GM12878 (cell line): Measurements from ENCODE around the gene GPR107. TPM values are rescaled to one million over a fixed set of nuclear protein-coding genes. Genes with fewer than 3 reads are reported as not detected.

ENCODE experiments used
- ATAC-seq: fragments of 200-7000 bp; cut with Tn5 transposase; 3 replicates; pipeline ENCODE4 v1.9.1; 2020; ENCODE audit warnings: mild to moderate bottlenecking, moderate library complexity
- BruUV-seq: library from RNA; stranded (reverse); fragments of 400-500 nt; replicated peaks from 2 replicates; lab custom pipeline; 2021; lab: Mats Ljungman, UMichigan
- CTCF ChIA-PET: fragments of 300-600 bp; sonication (Branson Sonifier 250); formaldehyde crosslinking; extraction: SDS; loops from one replicate; lab custom pipeline; 2021; ENCODE audit warnings: inconsistent platforms; lab: Yijun Ruan, JAX
- POLR2A ChIA-PET: fragments of 350-600 bp; formaldehyde crosslinking; extraction: SDS; loops from one replicate; lab custom pipeline; 2021; ENCODE audit warnings: inconsistent platforms; lab: Charles Lee
- RAD21 ChIA-PET: fragments of 300-600 bp; sonication (Branson Sonifier 250); formaldehyde crosslinking; loops from one replicate; lab custom pipeline; 2023; ENCODE audit warnings: antibody characterized with exemption; ENCODE audit not compliant: unreplicated experiment; lab: Charles Lee
- SMC1A ChIA-PET: fragments of 300-600 bp; sonication (Branson Sonifier 250); formaldehyde crosslinking; loops from one replicate; lab custom pipeline; 2023; ENCODE audit not compliant: unreplicated experiment, uncharacterized antibody; lab: Charles Lee
- DNase-seq: peaks from one replicate; pipeline ENCODE4 v3.0.0-alpha.2; 2011; ENCODE audit warnings: low read depth, low spot score
- FAIRE-seq: peaks from 3 replicates; lab custom pipeline; 2011; peaks lifted over from hg19 to GRCh38; lab: Jason Lieb, UNC
- H2AFZ ChIP-seq: 2 replicates; pipeline ENCODE4 v1.6.0; 2011; ENCODE audit warnings: low read depth, low read length, control low read depth; ENCODE audit not compliant: control insufficient read depth
- H3K27ac ChIP-seq: 2 replicates; pipeline ENCODE4 v1.5.1; 2011; ENCODE audit warnings: control low read depth; ENCODE audit not compliant: control insufficient read depth, insufficient read depth
- H3K27me3 ChIP-seq, 2 experiments: replicated peaks in 1 of 2; 2 replicates each; pipeline versions ENCODE4 v1.6.0 to v1.6.1; 2011; ENCODE audit warnings: low read length in 1 of 2; ENCODE audit not compliant: control insufficient read depth in 2 of 2, insufficient read depth in 2 of 2
- H3K36me3 ChIP-seq, 2 experiments: 2 replicates each; pipeline ENCODE4 v1.5.1; 2011; ENCODE audit warnings: low read length in 1 of 2; ENCODE audit not compliant: control insufficient read depth in 2 of 2, insufficient read depth in 2 of 2
- H3K4me1 ChIP-seq: 2 replicates; pipeline ENCODE4 v1.6.1; 2011; ENCODE audit warnings: mild to moderate bottlenecking, low read length, moderate library complexity, mixed read lengths; ENCODE audit not compliant: control insufficient read depth, insufficient read depth
- H3K4me2 ChIP-seq: 2 replicates; pipeline ENCODE4 v1.6.0; 2011; ENCODE audit warnings: control low read depth; ENCODE audit not compliant: control insufficient read depth, insufficient read depth
- H3K4me3 ChIP-seq: fragments of 200-600 bp; sonication (generic); 2 replicates; pipeline ENCODE4 v1.5.1; 2016
- H3K79me2 ChIP-seq: 2 replicates; pipeline ENCODE4 v1.6.0; 2011; ENCODE audit warnings: low read length; ENCODE audit not compliant: control insufficient read depth, insufficient read depth
- H3K9ac ChIP-seq: 2 replicates; pipeline ENCODE4 v1.8.0; 2011; ENCODE audit warnings: low read length, control low read depth, mixed read lengths; ENCODE audit not compliant: control insufficient read depth, insufficient read depth
- H3K9me3 ChIP-seq: replicated peaks from 3 replicates; pipeline ENCODE4 v1.5.1; 2011; ENCODE audit warnings: mild to moderate bottlenecking, low read length; ENCODE audit not compliant: control insufficient read depth, insufficient read depth
- H4K20me1 ChIP-seq: 2 replicates; pipeline ENCODE4 v1.6.0; 2011; ENCODE audit not compliant: control insufficient read depth, insufficient read depth
- ASH2L ChIP-seq: fragments of 300-600, 200-600 bp; sonication (generic); IDR thresholded peaks from 2 replicates; pipeline ENCODE4 v1.6.1; 2017; ENCODE audit warnings: low read depth, mild to moderate bottlenecking, borderline replicate concordance
- CEBPB ChIP-seq, 2 experiments: fragments of 150-350 bp in 1 of 2; IDR thresholded peaks; 2 replicates each; pipeline ENCODE4 v1.6.1; 2012 to 2014; ENCODE audit warnings: low read depth in 2 of 2, low read length in 2 of 2, borderline replicate concordance in 1 of 2, inconsistent platforms in 1 of 2
- EZH2 ChIP-seq: IDR thresholded peaks from 2 replicates; pipeline ENCODE4 v1.6.1; 2012; ENCODE audit warnings: low read depth, mild to moderate bottlenecking, control low read depth, inconsistent platforms, low read length, borderline replicate concordance; ENCODE audit not compliant: control insufficient read depth
- HDAC6 ChIP-seq: fragments of 200-600 bp; sonication (generic); IDR thresholded peaks from one replicate; pipeline ENCODE4 v1.8.0; 2017; ENCODE audit warnings: antibody characterized with exemption; ENCODE audit not compliant: unreplicated experiment
- MXI1 ChIP-seq: fragments of 150-350 bp; IDR thresholded peaks from 2 replicates; pipeline ENCODE4 v1.6.1; 2011; ENCODE audit warnings: low read depth, mild to moderate bottlenecking, inconsistent platforms, low read length, improper control_type of control experiment
- NR2C2 ChIP-seq: IDR thresholded peaks from 2 replicates; pipeline ENCODE4 v1.6.1; 2011; ENCODE audit warnings: borderline replicate concordance, low read depth; ENCODE audit not compliant: control insufficient read depth, insufficient read length
- POLR2A ChIP-seq: IDR thresholded peaks from 2 replicates; pipeline ENCODE4 v1.6.1; 2011; ENCODE audit warnings: low read depth, mild to moderate bottlenecking, low read length
- POU2F2 ChIP-seq: IDR thresholded peaks from 3 replicates; pipeline ENCODE4 v1.6.1; 2011; ENCODE audit warnings: low read depth, mild to moderate bottlenecking, low read length, borderline replicate concordance
- SPI1 ChIP-seq: IDR thresholded peaks from 2 replicates; pipeline ENCODE4 v1.6.1; 2011; ENCODE audit warnings: low read depth, mild to moderate bottlenecking, low read length, moderate library complexity, borderline replicate concordance; ENCODE audit not compliant: insufficient read depth
- TAF1 ChIP-seq: IDR thresholded peaks from 2 replicates; pipeline ENCODE4 v1.6.1; 2011; ENCODE audit warnings: mild to moderate bottlenecking, low read depth, low read length, borderline replicate concordance
- WGBS: methylation state at CpG from one replicate; pipeline ENCODE4 v1.1.6; 2016; ENCODE audit warnings: low lambda C conversion rate; ENCODE audit not compliant: insufficient replicate concordance, insufficient coverage; ENCODE audit errors: missing lambda C conversion rate; 5-methylcytosine and 5-hydroxymethylcytosine counted together
- in situ Hi-C: fragments of 300-500 bp; cut with MboI; formaldehyde crosslinking; loops from 9 replicates; pipeline ENCODE4 v1.14.3; 2018; ENCODE audit warnings: mixed read lengths
- intact Hi-C: fragments of 100-400 bp; cut with micrococcal nuclease; formaldehyde crosslinking; loops from one replicate; pipeline ENCODE4 v1.14.2; 2022; ENCODE audit not compliant: unreplicated experiment
- polyA plus RNA-seq, 11 experiments: library from polyadenylated mRNA; depleted of rRNA in 4 of 11; unstranded in 6 of 11; stranded (reverse) in 5 of 11; fragments of >200 nt; fragmentation: Nextera tagmentation in 4 of 11; fragmentation: Illumina TruSeq in 1 of 11; extraction: Ambion mirVana in 4 of 11; extraction: Trizol in 1 of 11; gene quantifications; 1 replicate in 1 of 11; 2 replicates in 10 of 11; pipeline versions ENCODE4 v1.2.1 to v1.2.3, GENCODE V29; 2011 to 2016; ENCODE audit warnings: inconsistent platforms in 2 of 11, missing spikeins in 2 of 11, low read depth in 1 of 11
- total RNA-seq, 4 experiments: library from RNA; depleted of rRNA in 3 of 4; stranded (reverse); fragments of >200 nt in 3 of 4; fragmentation: Illumina TruSeq in 1 of 4; extraction: Trizol in 1 of 4; gene quantifications; 2 replicates each; pipeline versions ENCODE4 v1.2.1 to v1.2.3, GENCODE V29; 2013 to 2021
- TF ChIP-seq, protein P1 (sequence below): fragments of 450-650 bp; IDR thresholded peaks from 2 replicates; pipeline ENCODE4 v1.6.1; 2016; ENCODE audit warnings: mild to moderate bottlenecking
- TF ChIP-seq, protein P2 (sequence below): IDR thresholded peaks from 2 replicates; pipeline ENCODE4 v1.6.1; 2012; ENCODE audit warnings: low read length, inconsistent platforms
- TF ChIP-seq, protein P3 (sequence below): fragments of 450-650 bp; formaldehyde crosslinking; IDR thresholded peaks from 2 replicates; pipeline ENCODE4 v1.4.0; 2022; ENCODE audit warnings: mild to moderate bottlenecking, moderate library complexity

The GPR107 gene
- total and polyA plus RNA-seq, 10 of the 15 experiments (the other 5 are each of a cell fraction or from before 2014, with no cell fraction given), result 2.7 to 21.4 (median 10.6) TPM

DNA sequence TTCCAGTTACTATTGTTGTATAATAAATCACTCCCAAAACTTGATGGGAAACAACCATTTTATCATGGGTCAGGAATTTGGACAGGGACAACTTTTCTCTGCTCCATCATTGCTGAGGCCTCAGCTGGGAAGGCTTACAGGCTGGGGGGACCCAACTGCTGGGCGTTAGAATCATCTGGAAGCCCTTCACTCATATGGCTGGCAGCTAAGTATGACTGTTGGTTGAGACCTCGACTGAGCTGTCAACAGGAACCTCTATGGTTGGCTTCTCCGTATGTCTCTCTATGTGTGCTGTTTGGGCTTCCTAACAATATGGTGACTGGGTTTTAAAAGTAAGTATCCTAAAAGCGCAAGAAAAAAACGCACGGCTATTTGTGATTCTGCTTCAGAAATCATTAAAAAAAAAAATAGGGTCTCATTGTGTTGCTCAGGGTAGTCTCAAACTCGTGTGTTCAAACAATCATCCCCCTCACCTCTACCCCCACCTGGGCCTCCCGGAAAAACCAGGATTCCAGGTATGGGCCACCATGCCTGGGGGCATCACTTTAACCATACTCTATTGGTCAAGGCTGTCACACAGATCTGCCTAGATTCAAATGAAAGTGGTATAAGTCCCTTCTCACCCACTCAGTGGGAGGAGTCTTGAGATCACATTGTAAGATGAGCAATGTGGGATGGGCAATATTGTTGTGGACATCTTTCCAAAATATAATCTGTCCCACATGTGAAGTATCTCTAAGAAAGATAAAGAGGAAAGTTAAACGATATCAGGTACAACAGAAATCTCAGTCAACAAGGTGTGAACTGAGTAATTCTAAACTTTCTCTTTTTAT is 26.0 kb upstream of the GPR107 start (continued):
- peak; percentile 40 for TF ChIP-seq MXI1
- TF ChIP-seq TAF1, result 0 out of 2 replicates have a peak, but pooled peaks have one; percentile 16
- TF ChIP-seq SPI1, result no peak
- TF ChIP-seq, protein P1, sequence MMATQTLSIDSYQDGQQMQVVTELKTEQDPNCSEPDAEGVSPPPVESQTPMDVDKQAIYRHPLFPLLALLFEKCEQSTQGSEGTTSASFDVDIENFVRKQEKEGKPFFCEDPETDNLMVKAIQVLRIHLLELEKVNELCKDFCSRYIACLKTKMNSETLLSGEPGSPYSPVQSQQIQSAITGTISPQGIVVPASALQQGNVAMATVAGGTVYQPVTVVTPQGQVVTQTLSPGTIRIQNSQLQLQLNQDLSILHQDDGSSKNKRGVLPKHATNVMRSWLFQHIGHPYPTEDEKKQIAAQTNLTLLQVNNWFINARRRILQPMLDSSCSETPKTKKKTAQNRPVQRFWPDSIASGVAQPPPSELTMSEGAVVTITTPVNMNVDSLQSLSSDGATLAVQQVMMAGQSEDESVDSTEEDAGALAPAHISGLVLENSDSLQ, result peak; percentile 46; the same call in 1 of the 2 replicates
- peak; percentile 5; the same call in 1 of the 3 replicates for TF ChIP-seq POU2F2

DNA sequence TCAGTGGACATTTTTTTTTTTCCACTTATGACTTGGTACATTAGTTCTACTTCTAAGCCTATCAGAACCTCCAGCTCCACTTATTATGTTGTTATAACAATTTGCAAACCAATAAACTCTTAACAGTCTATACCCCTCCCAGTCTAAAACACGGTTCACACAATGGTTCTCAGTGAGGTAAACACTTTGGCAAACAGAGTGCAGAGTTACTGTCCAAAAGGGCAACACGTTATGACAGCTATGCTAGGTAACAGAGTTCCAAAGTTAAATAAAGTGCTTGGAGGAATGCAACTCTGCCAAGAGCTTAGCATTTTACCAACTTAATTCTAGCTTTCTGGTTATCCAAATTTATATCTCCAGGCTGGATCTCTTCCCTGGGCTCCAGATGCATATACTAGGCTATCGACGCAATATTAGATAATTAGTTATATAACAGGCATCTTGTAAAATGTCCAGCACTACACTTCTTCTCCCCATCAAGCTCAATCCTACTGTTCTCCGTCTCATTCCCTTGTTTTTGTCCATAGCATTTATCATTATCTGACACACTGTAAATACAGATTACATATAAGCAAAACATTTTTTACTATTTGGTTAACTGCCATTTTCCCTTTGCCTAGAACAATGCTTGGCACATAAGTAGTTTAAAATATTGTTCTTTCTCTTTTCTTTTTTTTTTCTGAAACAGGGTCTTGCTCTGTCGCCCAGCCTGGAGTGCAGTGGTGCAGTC is 25.0 kb upstream of the GPR107 start:
- DNase-seq, result no peak
- H3K79me2 ChIP-seq, result peaks cover 98% of the 10 kb centered on the region
- RAD21 ChIA-PET, result interaction anchor here (0.7 to 17.1 kb wide), 13 partner anchors 9 to 142 kb away, joined by 3 to 418 read pairs (median 4); partner anchors contain the start of gene FNBP1
- no peaks in the 10 kb centered on the region for H3K9me3 ChIP-seq
- peak overlapping the region; percentile 91 for H3K4me2 ChIP-seq
- H3K27me3 ChIP-seq, result no peaks in the 10 kb centered on the region
- 28% methylated on average over 6 of the region's 6 CpGs for WGBS
- intact Hi-C loops, result no loop called here
- CTCF ChIA-PET, result interaction anchor here (0.8 to 5.1 kb wide), 7 partner anchors 10 to 96 kb away, joined by 3 to 20 read pairs (median 4); no protein-coding TSS in a partner anchor
- POLR2A ChIA-PET, result interaction anchor here (0.6 to 14.0 kb wide), 10 partner anchors 8 to 143 kb away, joined by 4 to 220 read pairs (median 7); partner anchors contain the start of gene FNBP1
- no peak overlapping the region for H2AFZ ChIP-seq
- peak; percentile 0; the same call in 2 of the 3 replicates for ATAC-seq
- SMC1A ChIA-PET, result interaction anchor here (1.0 to 28.7 kb wide), 18 partner anchors 10 to 143 kb away, joined by 3 to 763 read pairs (median 6); no protein-coding TSS in a partner anchor
- no TSS peak for BruUV-seq
- H3K4me3 ChIP-seq, result peak overlapping the region; percentile 46; the same call in 1 of the 2 replicates
- peaks cover 5% of the 10 kb centered on the region for H4K20me1 ChIP-seq
- H3K4me1 ChIP-seq, result peaks cover 88% of the 10 kb centered on the region
- in situ Hi-C loops, result loop anchor here (25.0 kb wide), 1 partner anchor 1684 kb away; no protein-coding TSS in a partner anchor
- peak overlapping the region; percentile 77 for H3K9ac ChIP-seq
- H3K36me3 ChIP-seq, result peaks cover 2 to 27% of the 10 kb centered on the region in 2 experiments; a peak in 2 of 4 replicates
- FAIRE-seq, result no peak
- H3K27ac ChIP-seq, result peak overlapping the region; percentile 83
- no peak for TF ChIP-seq ASH2L
- TF ChIP-seq CEBPB (IDR thresholded peaks at IDR 0.05; ENCODE audit: borderline replicate concordance in 1 of 2, low read depth in 2 of 2, low read length in 2 of 2), result no peak
- TF ChIP-seq HDAC6, result no peak
- TF ChIP-seq, protein P2, sequence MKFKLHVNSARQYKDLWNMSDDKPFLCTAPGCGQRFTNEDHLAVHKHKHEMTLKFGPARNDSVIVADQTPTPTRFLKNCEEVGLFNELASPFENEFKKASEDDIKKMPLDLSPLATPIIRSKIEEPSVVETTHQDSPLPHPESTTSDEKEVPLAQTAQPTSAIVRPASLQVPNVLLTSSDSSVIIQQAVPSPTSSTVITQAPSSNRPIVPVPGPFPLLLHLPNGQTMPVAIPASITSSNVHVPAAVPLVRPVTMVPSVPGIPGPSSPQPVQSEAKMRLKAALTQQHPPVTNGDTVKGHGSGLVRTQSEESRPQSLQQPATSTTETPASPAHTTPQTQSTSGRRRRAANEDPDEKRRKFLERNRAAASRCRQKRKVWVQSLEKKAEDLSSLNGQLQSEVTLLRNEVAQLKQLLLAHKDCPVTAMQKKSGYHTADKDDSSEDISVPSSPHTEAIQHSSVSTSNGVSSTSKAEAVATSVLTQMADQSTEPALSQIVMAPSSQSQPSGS, result no peak
- TF ChIP-seq, protein P3, sequence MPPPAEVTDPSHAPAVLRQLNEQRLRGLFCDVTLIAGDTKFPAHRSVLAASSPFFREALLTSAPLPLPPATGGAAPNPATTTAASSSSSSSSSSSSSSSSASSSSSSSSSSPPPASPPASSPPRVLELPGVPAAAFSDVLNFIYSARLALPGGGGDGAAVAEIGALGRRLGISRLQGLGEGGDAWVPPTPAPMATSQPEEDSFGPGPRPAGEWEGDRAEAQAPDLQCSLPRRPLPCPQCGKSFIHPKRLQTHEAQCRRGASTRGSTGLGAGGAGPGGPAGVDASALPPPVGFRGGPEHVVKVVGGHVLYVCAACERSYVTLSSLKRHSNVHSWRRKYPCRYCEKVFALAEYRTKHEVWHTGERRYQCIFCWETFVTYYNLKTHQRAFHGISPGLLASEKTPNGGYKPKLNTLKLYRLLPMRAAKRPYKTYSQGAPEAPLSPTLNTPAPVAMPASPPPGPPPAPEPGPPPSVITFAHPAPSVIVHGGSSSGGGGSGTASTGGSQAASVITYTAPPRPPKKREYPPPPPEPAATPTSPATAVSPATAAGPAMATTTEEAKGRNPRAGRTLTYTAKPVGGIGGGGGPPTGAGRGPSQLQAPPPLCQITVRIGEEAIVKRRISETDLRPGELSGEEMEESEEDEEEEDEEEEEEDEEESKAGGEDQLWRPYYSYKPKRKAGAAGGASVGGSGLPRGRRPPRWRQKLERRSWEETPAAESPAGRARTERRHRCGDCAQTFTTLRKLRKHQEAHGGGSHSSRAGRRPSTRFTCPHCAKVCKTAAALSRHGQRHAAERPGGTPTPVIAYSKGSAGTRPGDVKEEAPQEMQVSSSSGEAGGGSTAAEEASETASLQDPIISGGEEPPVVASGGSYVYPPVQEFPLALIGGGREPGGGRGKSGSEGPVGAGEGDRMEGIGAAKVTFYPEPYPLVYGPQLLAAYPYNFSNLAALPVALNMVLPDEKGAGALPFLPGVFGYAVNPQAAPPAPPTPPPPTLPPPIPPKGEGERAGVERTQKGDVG (CRISPR knock-in tag), result 0 out of 2 replicates have a peak, but pooled peaks have one; percentile 4
- no peak for TF ChIP-seq EZH2
- TF ChIP-seq NR2C2, result no peak
- peak; percentile 22; the same call in 1 of the 2 replicates for TF ChIP-seq POLR2A
